Activated naive CD8-positive, alpha-beta T cell (primary cell): ENCODE measurements around the gene MFSD11.
"Not testable (repeated sequence)": the region's sequence is repeated elsewhere in the genome, so short reads cannot be mapped to it uniquely, and the experiment has no call there.

Experiments
- H3K27ac Mint-ChIP-seq: one replicate; pipeline ENCODE4 v1.8.0; 2021; ENCODE audit warnings: mixed read lengths
- H3K27me3 Mint-ChIP-seq: one replicate; pipeline ENCODE4 v1.8.0; 2021; ENCODE audit warnings: mixed read lengths
- H3K36me3 Mint-ChIP-seq: one replicate; pipeline ENCODE4 v1.8.0; 2021; ENCODE audit warnings: mixed read lengths
- H3K4me1 Mint-ChIP-seq: one replicate; pipeline ENCODE4 v1.8.0; 2021; ENCODE audit warnings: low read depth, mixed read lengths
- H3K4me3 Mint-ChIP-seq: one replicate; pipeline ENCODE4 v1.8.0; 2021; ENCODE audit warnings: mild to moderate bottlenecking, mixed read lengths
- H3K9me3 Mint-ChIP-seq: one replicate; pipeline ENCODE4 v1.8.0; 2021; ENCODE audit warnings: low read depth, mixed read lengths

Gene MFSD11

DNA sequence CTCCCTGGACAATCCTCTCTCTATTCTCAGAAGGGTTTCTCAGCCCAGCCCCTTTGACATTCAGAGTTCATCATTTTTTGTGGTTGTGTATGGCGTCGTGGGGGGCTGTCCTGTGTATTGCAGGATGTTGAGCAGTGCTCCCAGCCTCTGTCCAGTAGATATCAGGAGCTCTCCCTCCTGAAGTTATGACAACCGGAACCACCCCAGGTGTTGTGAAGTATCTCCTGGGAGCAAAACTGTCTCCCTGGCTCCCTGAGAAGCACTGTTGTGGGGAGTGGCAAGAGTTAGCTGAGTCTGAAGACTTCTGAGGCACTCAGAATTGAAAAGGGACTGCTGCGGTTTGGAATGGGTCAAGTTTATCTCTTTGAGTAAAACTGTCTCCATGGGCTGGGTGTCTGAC lies 74.3 kb downstream of the MFSD11 start:
- H3K36me3 Mint-ChIP-seq, result no peaks in the 10 kb centered on the region

DNA sequence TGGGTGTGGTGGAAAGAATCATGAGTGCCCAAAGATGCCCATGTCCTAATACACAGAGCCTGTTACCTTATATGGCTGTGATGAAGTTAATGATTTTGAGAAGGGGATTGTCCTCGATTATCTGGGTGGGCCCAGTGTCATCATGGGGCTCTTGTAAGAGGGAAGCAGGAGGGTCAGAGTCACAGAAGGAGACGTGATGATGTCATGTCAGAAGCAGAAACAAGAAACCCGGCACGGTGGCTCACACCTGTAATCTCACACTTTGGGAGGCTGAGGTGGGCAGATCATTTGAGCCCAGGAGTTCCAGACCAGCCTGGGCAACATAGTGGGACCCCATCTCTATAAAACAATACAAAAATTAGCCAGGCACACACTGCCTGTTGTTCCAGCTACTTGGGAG lies 75.0 kb downstream of the MFSD11 start:
- Mint-ChIP-seq H3K27me3 (no peaks in the 10 kb centered on the region), H3K9me3 (no peaks in the 10 kb centered on the region), H3K27ac (no peak overlapping the region), H3K4me1 (peaks cover 8% of the 10 kb centered on the region), H3K36me3 (no peaks in the 10 kb centered on the region), H3K4me3 (no peak overlapping the region)

More for the DNA sequence above, 74.3 kb downstream of the MFSD11 start:
- Mint-ChIP-seq H3K4me1 (peaks cover 8% of the 10 kb centered on the region), H3K27me3 (no peaks in the 10 kb centered on the region), H3K27ac (no peak overlapping the region), H3K9me3 (no peaks in the 10 kb centered on the region), H3K4me3 (no peak overlapping the region)

DNA sequence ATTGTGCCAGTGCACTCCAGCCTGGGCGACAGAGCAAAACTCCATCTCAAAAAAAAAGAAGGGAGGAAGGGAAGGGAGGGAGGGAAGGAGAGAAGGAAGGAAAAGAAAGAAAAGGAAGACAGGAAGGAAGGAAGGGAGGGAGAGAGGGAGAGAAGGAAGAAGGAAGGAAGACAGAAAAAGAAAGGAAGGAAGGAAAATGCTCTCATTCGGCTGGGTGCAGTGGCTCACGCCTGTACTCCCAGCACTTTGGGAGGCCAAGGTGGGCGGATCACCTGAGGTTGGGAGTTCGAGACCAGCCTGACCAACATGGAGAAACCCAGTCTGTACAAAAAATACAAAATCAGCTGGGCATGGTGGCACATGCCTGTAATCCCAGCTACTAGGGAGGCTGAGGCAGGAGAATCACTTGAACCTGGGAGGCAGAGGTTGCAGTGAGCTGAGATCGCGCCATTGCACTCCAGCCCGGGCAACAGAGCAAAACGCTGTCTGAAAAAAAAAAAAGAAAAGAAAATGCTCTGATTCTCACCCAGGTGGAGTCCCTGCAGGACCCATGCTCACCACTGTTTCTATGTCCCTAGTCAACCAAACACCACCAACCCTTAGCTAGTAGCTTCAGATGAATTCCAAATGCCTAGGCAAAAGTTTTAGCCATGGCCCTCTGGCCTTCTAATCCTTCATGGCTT lies 78.1 kb downstream of the MFSD11 start:
- H3K27ac Mint-ChIP-seq, H3K4me1 Mint-ChIP-seq, H3K9me3 Mint-ChIP-seq, H3K27me3 Mint-ChIP-seq, H3K4me3 Mint-ChIP-seq, H3K36me3 Mint-ChIP-seq: not testable (repeated sequence)

DNA sequence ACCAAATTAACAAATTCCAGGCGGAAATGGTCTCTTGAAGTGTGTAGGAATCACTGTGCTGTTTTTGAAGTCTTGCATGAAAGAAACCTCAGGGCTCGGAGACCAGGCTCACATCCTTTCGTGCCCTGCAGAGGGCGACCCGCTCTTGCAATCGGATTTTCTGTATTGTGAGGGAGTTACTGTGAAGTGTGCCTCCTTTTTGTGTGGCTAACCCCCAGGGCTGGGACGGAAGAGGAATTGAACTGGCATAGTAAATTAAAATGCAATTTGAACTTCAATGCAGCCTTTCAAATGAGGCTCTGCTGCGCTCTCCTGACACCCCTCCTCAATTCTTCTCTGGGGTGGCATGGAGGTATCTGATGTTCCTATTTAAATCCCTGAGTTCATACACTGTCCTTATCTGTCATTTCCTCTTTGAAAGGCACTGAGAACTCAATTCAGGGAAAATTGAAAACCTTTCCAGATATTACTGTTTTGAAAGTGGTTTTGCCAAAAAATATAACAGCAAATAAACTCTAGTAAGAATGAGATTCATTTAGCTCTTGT lies 78.7 kb downstream of the MFSD11 start:
- Mint-ChIP-seq H3K27me3 (no peaks in the 10 kb centered on the region), H3K36me3 (no peaks in the 10 kb centered on the region), H3K4me3 (peak overlapping the region; percentile 12), H3K27ac (no peak overlapping the region), H3K9me3 (no peaks in the 10 kb centered on the region), H3K4me1 (peaks cover 8% of the 10 kb centered on the region)

DNA sequence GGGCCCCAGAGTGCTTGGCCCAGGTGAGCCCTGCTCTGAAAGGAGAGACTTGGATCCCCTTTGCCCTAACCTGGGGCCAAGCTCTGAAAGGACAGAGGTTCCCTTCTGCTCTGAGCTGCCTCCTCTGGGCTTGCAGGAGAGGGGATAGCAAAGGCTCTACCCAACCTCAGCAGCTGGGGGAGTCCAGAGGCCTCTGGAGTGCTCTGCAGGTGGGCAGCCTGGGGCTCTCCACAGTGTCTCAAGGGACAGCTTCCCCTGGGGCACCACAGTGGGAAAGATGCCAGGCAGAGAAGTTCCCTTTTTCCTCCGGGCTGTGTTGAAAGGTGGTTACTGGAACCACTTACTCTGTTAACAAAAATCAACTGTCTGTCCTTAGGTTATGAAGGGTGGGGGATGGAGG lies 82.1 kb downstream of the MFSD11 start:
- Mint-ChIP-seq H3K36me3 (no peaks in the 10 kb centered on the region), H3K4me1 (peaks cover 8% of the 10 kb centered on the region), H3K4me3 (no peak overlapping the region), H3K27me3 (no peaks in the 10 kb centered on the region), H3K9me3 (no peaks in the 10 kb centered on the region), H3K27ac (no peak overlapping the region)

DNA sequence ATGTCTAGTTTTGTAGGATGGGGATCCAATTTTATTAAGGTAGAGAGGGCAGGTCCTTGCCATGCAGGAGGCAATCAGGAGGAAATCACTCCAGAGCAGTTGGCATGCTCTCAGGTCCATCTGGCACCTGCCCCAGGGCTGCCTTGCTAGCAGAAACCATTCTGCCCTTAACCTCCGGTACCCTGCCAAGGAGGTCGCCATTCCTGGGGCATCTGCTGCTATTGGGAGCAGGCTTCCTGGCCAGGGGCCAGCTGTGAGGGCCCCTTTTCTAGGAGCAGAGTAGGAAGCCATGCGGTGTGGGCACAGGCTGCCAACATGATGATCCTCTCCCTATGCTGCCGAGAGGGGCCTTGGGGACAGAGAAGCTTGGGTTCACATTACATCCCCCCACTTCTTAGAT lies 82.6 kb downstream of the MFSD11 start:
- Mint-ChIP-seq H3K36me3 (no peaks in the 10 kb centered on the region), H3K4me1 (peaks cover 8% of the 10 kb centered on the region), H3K4me3 (no peak overlapping the region), H3K9me3 (no peaks in the 10 kb centered on the region), H3K27me3 (no peaks in the 10 kb centered on the region), H3K27ac (no peak overlapping the region)

DNA sequence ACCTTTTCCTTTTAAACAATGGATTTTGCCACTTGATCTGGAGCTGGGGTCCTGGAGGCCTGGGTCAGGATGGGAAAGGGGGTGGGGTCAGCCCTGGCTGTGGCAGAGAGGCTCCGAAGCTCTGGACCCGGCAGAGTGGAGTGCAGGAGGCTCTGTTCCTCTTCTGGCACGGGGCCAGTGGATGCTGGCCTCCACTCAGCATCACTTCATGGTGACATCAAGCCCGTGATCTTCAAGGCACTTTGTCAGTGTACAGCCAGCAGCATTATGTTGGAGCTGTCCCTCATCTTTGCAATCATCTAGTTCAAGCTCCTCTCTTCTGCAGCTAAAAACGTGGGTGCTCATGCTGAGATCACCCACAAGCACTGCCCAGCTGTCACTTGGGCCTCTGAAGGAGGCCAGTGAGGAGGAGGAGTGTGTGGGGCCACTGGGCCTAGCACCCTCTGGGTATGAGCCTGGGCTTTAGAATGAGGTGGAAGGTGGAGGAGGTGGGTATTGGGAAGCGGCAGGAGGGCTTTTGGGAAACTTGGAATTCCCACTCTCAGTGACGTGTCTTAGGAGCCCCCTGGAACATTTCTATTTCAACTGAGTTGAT lies 84.4 kb downstream of the MFSD11 start:
- H3K27me3 Mint-ChIP-seq, result no peaks in the 10 kb centered on the region
- H3K4me3 Mint-ChIP-seq, result no peak overlapping the region
- H3K27ac Mint-ChIP-seq, result no peak overlapping the region

DNA sequence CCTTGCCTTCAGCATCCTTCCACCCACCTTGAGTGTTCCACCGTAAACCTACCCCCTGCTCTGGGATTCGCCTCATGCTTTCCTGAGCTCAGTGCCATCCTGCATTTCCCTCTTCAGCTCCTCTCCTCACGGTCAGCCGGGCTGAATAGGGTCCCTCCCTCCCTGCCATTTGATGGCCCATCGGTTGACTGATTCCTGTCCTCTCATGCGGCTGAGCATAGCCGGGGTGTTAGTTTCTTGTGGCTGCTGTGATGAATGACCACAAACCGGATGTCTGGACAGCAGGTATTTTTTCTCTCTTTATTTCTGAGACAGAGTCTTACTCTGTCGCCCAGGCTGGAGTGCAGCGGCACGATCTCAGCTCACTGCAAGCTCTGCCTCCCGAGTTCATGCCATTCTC lies 86.2 kb downstream of the MFSD11 start:
- Mint-ChIP-seq H3K4me1 (no peaks in the 10 kb centered on the region), H3K27ac (no peak overlapping the region), H3K36me3 (no peaks in the 10 kb centered on the region), H3K27me3 (no peaks in the 10 kb centered on the region), H3K4me3 (no peak overlapping the region), H3K9me3 (no peaks in the 10 kb centered on the region)

More for the DNA sequence above, 84.4 kb downstream of the MFSD11 start:
- Mint-ChIP-seq H3K36me3 (no peaks in the 10 kb centered on the region), H3K9me3 (no peaks in the 10 kb centered on the region), H3K4me1 (no peaks in the 10 kb centered on the region)

DNA sequence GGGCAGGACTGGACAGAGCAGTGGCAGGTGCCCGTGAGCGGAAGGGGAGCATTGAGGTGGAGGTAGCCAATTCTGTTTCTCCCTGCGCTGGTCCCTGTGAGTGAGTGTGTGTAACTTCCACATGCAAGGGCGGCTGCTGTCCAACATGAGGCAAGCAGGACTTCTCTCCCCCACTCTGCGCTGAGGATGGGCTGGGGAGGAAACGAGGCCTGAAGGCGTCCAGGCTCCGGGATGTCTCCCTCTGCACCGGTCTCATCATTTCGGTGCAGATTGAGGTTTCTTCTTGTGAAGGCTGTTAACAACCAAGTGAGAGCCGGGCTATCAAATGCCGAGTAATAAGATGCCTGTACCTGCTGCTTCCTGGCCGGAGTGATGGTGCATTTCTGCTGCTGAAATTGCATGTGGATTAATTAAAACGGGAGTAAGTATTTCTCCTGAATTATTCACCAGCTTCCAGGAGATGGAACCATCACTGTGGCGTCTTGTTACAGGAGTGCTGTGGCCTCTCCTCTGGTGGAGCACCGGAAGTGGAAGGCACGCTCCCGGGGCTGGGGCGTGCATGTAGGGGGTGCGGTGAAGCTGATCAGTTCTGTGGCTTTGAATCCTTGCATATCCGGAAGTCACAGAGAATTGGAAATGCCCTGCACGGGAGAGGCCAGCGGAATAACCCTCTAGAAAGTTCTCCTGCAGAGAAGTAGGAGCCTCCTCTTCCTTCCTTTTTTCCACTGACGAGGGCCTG lies 88.6 kb downstream of the MFSD11 start:
- H3K9me3 Mint-ChIP-seq, result no peaks in the 10 kb centered on the region
- no peaks in the 10 kb centered on the region for H3K27me3 Mint-ChIP-seq
- H3K4me1 Mint-ChIP-seq, result no peaks in the 10 kb centered on the region
- no peak overlapping the region for H3K27ac Mint-ChIP-seq
- H3K36me3 Mint-ChIP-seq, result no peaks in the 10 kb centered on the region
- no peak overlapping the region for H3K4me3 Mint-ChIP-seq

DNA sequence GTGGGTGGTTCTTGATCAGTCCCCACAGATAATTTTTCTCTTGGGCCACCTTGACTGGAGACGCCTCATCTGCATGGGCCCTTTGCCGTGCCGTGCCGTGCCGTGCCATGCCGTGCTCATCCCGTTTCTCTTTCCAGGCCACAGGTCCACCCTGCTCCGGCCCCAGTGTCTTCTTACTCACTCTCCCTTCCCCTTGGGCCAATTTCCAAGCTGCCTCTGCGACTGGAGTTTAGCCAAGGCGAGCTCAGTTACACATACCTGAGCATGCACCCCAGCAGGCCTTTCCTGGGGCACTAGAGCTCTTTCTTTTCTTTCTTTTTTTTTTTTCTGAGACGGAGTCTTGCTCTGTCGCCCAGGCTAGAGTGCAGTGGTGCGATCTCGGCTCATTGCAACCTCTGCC lies 89.8 kb downstream of the MFSD11 start:
- Mint-ChIP-seq H3K9me3 (no peaks in the 10 kb centered on the region), H3K4me3 (no peak overlapping the region), H3K36me3 (no peaks in the 10 kb centered on the region), H3K27me3 (no peaks in the 10 kb centered on the region), H3K4me1 (no peaks in the 10 kb centered on the region), H3K27ac (no peak overlapping the region)
